8988T (cell line): ENCODE measurements around the gene SYDE1.

ENCODE experiments used
- DNase-seq: peaks from one replicate; pipeline ENCODE4 v3.0.0; 2011

Gene SYDE1

GRCh38 chr19:15108845-15109767, 1.9 kb downstream of the SYDE1 start:
- DNase-seq = no peak

- no peak for DNase-seq
Observed at GRCh38 chr19:15109768-15110417, 2.7 kb downstream of the SYDE1 start.

GRCh38 chr19:15110418-15110815, 3.2 kb downstream of the SYDE1 start:
- DNase-seq = no peak

DNA sequence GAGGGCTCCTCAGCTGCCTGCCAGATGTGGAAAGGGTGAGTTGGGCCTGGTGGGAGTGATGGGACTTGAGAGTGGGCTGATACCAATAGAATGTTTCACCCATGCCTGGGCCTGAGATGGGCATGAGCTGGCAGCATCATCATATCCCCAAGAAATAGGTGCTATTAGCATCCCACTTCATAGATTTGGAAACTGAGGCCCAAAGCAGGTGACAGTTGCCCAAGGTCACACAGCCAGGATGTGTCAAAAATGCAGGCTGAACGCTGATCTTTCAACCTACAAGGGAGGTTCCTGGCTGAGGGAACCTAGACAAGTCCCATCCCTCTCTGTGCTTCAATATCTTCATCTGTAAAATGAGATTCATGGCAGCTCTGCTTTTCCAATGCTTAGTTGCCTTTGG, 4.6 kb downstream of the SYDE1 start:
- no peak for DNase-seq

DNA sequence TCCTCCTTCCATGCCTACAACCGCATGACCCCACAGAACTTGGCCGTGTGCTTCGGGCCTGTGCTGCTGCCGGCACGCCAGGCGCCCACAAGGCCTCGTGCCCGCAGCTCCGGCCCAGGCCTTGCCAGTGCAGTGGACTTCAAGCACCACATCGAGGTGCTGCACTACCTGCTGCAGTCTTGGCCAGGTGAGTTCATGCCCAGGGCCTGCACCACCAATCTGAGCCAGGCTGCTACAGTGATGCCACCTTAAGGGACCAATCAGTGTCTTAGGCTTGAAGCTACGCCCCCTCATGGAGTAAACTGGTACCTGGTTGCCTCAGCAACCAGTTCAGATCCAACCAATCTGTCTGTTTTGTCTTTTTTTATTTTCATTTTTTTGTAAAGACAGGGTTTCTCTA, 5.2 kb downstream of the SYDE1 start:
- no peak for DNase-seq

- no peak for DNase-seq
Observed at GRCh38 chr19:15113245-15114152, 6.3 kb downstream of the SYDE1 start.

- no peak for DNase-seq
Observed at GRCh38 chr19:15114153-15114540, 6.9 kb downstream of the SYDE1 start.

DNA sequence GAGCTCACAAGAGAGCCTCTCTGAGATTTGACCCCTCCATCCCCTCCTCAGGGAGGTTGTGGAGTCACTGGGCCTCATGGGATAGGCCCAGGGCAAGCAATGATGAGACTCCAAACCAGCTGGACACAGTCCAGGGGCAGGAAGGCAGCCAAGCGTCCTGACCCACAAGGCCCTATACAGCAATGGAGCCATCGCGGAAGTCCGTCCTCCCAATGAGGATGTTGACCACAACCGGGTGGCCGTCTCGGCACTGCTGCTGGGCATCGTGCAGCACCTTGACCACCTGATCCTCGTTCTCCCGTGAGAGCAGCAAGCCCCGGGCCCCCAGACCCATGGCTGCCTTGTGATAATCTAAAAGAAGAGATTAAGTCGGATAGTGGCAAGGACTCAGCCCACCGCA, 7.9 kb downstream of the SYDE1 start:
- DNase-seq = no peak

DNA sequence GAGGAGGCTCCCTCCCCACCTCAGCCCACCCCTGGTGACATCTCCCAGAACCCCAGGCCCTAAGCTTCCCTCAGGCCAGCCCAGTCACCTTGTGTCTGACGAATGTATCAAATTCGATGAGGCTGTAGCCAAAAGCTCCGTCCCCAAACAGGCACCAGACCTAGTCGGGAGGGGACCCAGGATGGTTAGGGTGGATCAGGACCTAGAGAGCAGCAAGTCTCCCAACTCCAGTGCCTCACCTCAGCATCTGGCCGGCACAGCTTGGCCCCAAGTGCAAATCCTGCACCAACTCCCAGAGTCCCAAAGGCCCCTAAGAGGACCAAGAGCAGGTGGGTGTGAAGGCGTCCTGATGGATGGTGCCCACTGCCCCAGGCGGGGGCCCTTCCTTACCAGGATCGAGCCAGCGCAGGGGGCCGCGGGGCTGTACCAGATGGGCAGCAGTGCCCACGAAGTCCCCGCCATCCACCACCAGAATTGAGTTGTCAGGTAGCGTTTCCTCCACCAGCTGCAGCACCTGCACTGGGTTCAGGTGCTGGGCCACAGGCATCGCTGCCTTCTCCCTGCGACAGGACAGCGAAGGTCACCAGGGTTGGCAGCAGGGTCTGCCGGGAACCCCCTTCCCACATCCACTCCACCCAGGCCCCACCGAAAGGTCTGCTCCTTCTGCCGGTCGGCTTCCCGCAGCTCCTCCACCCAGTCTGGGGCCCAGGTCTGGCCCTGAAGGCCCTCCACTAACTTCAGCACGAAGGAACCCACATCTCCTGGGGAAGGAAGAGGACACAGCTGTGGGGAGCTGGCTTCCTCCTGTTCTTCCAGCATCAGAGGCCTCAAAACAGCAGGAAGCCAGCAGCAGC, 8.8 kb downstream of the SYDE1 start:
- DNase-seq = no peak

DNA sequence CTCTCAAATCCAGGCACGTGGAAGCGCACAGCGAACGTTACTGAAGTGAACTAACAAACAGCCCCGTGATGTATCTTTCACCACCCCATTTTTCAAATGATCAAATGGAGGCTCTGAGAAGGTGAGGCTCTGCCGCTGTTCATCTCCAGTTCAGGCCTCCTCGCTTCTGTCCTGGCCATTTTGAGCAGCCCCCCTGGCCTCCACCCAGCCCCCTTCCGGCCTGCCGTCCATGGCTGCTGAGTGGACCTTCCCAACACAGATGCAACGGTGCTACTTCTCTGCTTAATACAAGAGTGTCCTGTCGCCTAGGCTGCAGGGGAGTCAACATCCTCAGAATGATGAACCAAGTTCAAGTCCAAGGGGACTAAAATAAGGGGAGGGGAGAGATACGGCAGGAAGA, 9.7 kb downstream of the SYDE1 start:
- no peak for DNase-seq

- no peak for DNase-seq
Observed at GRCh38 chr19:15118248-15118647, 11.0 kb downstream of the SYDE1 start.

DNA sequence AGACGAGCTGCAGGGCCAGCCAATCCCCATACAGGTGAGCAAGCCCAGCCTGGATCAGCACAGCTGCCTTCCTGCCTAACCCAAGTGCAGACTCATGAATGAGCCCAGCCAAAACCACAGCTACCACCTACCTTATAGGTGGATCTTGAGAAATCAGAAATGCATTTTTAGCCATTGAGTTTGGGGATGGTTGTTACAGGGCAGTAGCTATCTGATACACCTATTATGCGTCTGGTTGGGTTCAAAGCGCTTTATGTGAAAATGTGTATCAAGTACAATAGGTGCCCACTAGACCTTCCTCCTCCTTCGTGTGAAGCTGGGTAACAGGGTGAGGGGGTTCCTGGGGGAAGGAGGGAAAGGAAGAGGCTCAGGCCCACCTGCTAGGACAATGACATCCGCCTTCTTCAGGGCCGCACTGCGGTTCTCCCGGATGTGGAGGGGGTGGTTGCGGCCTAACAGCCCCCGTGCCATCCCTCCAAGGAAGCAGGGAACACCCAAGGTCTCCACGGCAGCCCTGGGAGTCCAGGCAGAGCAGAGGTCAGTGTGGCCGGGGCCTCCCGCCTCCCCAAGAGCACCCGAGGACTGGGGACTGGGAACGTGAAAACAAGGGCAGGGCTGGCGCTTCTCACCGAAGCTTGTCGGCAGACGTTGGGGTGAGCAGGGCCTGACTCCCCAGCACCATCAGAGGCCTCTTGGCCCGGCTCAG, 11.7 kb downstream of the SYDE1 start:
- DNase-seq = no peak

GRCh38 chr19:15120135-15121026, 13.2 kb downstream of the SYDE1 start:
- no peak for DNase-seq

DNA sequence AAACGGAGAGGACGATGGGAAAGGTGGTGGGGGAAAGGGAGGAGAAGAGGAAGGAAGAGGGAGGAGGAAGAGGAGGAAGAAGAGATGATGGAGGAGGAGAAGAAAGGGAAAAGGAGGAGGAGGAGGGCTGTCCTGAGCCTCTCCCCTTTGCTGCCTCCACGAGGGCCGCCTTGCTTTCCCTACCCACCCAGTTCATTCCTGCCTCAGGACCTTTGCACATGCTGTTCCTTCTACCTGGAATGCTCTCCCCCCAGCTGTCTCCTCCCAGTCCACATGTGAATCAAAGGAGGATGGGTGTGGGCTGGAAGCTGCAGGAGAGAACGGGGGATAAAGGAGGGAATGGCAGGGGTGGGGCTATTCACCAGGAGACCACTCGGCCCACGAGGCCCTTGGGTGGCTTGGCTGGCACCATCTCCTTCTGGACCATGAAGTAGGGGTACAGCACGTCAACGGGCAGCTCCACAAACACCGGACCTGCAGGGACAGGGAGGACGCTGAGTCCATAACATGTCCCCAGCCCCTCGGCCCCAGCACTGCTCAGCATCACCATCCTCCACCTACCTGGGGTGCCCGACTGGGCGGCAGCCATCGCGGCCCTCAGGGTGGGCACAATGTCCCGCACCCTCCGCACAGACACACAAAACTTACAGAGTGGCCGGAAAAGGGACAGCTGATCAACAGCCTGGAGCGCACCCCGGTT, 15.3 kb downstream of the SYDE1 start:
- no peak for DNase-seq

- no peak for DNase-seq
Observed at GRCh38 chr19:15123031-15123890, 16.1 kb downstream of the SYDE1 start.

DNA sequence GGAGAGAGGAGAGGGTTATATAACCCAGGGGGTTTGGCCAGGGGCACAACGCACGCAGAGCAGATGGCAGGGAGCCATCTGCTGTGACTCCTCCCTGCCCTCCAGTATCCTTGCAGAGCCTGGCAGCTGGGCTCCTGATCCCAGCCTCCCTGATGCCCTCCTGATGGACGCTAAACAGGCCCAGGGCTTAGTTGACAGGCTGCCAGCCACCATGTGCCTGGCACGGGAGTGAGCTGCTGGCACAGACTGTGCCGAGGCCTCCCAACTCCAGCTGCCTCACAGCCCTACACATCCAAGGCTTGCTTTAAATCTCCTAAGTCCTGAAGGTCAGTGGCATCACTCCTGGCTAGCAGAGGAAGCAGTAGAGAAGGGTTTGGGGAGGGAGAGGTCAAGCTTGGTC, 16.7 kb downstream of the SYDE1 start:
- no peak for DNase-seq

- DNase-seq = no peak
Observed at GRCh38 chr19:15124572-15125231, 17.5 kb downstream of the SYDE1 start.
